SH-SY5Y (cell line): ENCODE data around the gene AK5.

Source experiments
- GATA2 ChIP-seq: IDR thresholded peaks from 2 replicates; pipeline ENCODE4 v1.6.1; 2011; ENCODE audit warnings: mild to moderate bottlenecking, low read depth, low read length
- GATA3 ChIP-seq: IDR thresholded peaks from 2 replicates; pipeline ENCODE4 v1.6.1; 2011; ENCODE audit warnings: low read depth, mild to moderate bottlenecking, low read length, moderate library complexity

GRCh38 chr1:77322061-77322900 lies 40.5 kb downstream of the AK5 start:
- no peak for TF ChIP-seq GATA2
- no peak for TF ChIP-seq GATA3
